HG03442 (cell line): ENCODE data around the gene PTPDC1.

Experiments
- ATAC-seq: cut with Tn5 transposase; IDR thresholded peaks from one replicate; pipeline ENCODE4 v1.9.1; 2021; ENCODE audit warnings: mild to moderate bottlenecking, moderate library complexity; ENCODE audit not compliant: unreplicated experiment

The PTPDC1 gene

GRCh38 chr9:94140791-94141790 is 56.8 kb downstream of the PTPDC1 start:
- no peak for ATAC-seq

DNA sequence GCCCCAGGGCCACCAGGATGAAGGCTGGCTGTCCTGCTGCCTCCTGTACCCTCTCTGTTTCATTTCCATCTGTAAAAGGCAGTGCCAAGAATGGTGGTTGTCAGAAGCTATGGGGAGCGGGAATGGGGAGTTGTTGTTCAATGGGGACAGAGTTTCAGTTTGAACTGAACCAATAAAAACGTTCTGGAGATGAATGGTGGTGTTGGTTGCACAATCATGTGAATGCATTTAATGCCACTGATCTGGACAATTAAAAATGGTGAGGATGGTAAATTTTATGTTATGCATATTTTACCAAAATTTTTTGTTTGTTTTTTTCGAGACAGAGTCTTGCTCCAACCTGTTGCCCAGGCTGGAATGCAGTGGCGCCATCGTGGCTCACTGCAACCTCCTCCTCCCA is 58.1 kb downstream of the PTPDC1 start:
- ATAC-seq = no peak

DNA sequence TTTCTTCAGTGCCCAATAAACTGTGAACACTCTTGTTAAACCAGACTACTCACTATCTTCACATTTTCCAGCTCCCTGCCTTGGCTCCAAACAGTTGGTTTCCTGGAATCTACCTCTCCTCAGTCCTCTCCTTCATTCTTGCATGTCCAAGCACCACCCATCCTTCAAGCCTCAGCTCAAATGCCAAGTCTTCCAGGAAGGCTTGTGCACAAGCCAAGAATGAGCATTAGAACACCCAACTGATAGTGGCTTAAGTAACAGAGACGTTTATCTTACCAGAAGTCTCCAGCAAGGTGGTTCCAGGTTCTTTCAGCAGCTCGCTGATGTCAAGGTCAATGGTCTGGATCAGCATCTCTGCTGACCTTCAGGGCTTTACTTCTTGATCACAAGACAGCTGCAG is 60.1 kb downstream of the PTPDC1 start:
- no peak for ATAC-seq

- ATAC-seq = no peak
Measured at GRCh38 chr9:94145640-94146039, 61.4 kb downstream of the PTPDC1 start.

- ATAC-seq = no peak
Measured at GRCh38 chr9:94147776-94148175, 63.5 kb downstream of the PTPDC1 start.

GRCh38 chr9:94148419-94148818 is 64.2 kb downstream of the PTPDC1 start:
- no peak for ATAC-seq

DNA sequence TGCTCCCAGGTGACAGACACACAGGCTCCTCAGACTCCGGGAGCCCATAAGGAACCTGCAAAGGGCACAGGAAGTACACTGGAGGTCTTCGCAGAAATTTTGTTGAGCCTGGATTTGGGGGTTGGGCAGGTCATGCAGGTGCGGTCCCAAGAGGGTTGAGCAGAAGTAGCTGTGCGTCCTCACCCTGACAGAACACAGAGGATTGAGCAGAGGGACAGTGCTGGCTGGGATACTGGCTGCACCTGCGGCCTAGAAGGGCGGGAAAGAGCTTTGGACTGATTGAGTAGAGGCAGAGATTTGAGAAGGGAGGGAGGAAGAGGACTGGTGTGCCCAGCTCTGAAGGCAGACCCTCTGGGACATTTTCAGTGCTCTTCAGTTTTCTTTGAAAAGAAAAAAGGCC is 65.4 kb downstream of the PTPDC1 start:
- no peak for ATAC-seq

GRCh38 chr9:94150279-94150828 is 66.1 kb downstream of the PTPDC1 start:
- ATAC-seq = no peak

DNA sequence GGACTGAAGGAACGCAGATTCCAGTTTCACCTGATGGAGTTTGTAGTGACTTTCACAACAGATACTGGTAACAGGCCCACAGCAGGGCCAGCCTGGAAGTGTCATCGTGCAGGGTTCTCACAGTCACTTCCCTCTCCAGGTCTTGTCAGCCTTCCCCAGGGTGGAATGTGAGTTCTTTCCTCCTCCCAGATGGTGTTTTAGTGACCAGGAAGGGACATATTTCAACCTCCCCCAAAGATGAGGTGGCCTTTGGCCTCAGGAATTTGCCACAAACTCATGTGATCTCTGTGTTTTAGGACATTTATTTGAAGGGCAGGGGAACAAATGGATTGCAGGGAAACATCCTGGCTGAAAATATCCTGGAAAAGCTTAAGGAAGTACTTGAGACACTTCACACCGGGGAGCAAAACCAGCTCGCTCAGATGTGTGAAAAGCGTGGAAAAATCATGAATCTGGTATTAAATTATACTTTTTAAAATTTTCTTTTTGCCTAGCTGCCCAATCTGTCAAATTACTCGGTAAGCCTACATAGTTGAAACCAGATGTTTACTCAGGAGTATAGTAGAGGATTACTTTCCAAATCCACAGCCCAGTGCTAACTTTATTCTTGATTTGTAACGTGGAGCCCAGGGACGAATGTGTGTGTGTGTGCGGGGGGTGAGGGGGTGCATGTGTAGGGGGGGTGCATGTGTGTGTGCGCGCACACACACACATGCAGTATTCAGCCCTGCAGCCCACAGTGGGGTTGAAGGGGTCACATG is 66.8 kb downstream of the PTPDC1 start:
- ATAC-seq = no peak

DNA sequence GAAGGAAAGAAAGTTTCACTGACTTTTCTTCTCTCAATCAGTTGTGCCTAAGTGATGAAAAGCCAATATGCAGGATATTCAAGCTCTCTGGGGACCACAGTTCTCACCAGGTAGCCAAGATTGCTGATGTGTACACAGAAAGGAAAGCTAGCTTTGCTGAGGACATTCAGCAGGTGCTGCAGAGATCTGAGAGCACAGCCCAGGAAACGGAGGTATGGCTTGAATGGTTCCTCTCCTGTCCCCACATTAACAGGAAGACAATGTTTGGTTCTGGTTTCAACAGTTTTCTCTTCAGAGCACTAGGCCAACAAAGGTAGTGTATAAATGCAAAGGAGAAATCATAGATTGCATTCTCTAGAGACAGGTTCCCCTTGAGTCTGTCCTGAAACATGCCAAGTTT is 69.6 kb downstream of the PTPDC1 start:
- ATAC-seq = no peak

- no peak for ATAC-seq
Measured at GRCh38 chr9:94156348-94157049, 72.2 kb downstream of the PTPDC1 start.

- no peak for ATAC-seq
Measured at GRCh38 chr9:94157050-94157801, 73.0 kb downstream of the PTPDC1 start.
